ENCODE measurements around the gene NUDC.

The NUDC gene

DNA sequence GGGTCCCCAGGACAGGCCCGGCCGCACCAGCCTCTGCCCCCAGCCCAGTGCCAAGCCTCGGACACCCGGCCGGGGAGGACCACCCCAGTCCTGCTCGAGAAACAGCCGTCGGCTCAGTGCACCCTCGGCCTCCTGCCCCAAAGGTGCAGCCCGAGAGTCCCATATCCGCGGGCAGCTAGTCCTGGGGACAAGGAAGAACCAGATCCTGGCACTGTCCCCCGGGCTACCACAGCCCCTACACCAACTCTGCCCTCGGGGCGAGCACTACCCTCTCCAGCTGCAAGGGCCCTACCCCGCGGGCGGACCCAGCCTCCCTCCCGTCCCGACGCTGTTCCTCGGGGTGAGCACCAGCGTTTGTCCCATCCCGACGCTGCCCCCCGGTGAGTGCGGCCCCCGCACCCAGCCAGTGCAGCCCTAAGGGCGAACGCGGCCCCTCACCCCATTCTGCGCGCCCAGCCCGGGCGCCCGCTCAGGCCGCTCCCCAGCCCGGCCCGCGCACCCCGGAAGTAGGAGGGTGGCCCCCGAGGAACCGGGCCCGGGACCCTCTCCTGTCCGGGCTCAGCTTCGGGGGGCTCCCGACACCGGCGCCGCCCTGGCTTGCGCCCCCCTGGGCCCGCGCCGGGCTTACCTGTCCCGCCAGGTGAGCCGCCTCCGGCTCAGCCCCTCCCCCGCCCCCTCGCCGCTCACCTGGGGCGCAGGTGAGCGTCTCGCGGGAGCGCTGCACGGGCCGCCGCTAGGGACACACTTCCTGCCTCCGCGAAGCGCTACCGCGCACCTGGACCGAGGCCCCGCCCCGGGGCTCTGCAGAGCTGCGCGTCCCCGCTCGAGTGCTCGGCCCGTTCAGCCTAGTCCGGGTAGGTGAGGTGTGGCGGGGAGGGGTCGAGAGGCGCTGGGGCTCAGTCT is 38.4 kb downstream of the NUDC start, which contains the start of gene KDF1:
TSS of gene KDF1 (minus strand) at position 747 of the 903 bp plus-strand sequence. CDS start 8,088 bp downstream, outside the sequence.
- Histone ChIP-seq H4K20me1 (ENCODE audit: insufficient read depth) (no peaks in the 10 kb centered on the region), H3K27ac (no peak within 1 kb of the TSS), H3K4me1 (ENCODE audit: low read depth, poor library complexity, severe bottlenecking) (no peaks in the 10 kb centered on the region), H3K4me3 (IDR thresholded peaks at IDR 0.05; ENCODE audit: insufficient read depth, low read depth, low read length) (no peak within 1 kb of the TSS), H3K79me2 (ENCODE audit: insufficient read depth, low read depth) (no peaks in the 10 kb centered on the region), H3K36me3 (ENCODE audit: insufficient read depth) (no peaks in the 10 kb centered on the region), H3K4me2 (no peak within 1 kb of the TSS), H3K9ac (no peak within 1 kb of the TSS), H3K27me3 (ENCODE audit: insufficient read depth, low read depth) (no peaks in the 10 kb centered on the region; the same call in 1 of the 2 replicates), H2AFZ (ENCODE audit: low read depth) (no peak within 1 kb of the TSS)
- TF ChIP-seq, protein P1, sequence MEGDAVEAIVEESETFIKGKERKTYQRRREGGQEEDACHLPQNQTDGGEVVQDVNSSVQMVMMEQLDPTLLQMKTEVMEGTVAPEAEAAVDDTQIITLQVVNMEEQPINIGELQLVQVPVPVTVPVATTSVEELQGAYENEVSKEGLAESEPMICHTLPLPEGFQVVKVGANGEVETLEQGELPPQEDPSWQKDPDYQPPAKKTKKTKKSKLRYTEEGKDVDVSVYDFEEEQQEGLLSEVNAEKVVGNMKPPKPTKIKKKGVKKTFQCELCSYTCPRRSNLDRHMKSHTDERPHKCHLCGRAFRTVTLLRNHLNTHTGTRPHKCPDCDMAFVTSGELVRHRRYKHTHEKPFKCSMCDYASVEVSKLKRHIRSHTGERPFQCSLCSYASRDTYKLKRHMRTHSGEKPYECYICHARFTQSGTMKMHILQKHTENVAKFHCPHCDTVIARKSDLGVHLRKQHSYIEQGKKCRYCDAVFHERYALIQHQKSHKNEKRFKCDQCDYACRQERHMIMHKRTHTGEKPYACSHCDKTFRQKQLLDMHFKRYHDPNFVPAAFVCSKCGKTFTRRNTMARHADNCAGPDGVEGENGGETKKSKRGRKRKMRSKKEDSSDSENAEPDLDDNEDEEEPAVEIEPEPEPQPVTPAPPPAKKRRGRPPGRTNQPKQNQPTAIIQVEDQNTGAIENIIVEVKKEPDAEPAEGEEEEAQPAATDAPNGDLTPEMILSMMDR (conservative IDR thresholded peaks at IDR 0.05; ENCODE audit: low read depth, low read length) = no peak

DNA sequence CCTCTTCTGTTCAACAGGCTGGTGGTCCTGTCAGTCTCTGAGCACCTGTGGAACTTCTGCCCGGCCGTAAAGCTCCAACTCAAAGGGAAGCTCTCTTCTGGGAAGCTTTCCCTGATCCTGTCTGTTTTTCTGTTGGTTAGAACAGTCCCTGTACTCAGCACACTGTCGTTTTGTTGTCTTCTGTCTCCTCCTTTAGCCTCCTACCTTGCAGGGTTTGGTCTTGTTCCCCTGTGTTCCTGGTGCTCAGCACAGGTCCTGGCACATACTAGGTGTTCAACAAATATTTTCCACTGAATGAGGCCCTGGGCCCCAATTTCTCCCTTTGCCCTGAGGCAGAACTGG is 39.1 kb downstream of the NUDC start:
- Histone ChIP-seq H3K9ac (no peak overlapping the region), H3K27ac (no peak overlapping the region), H3K4me3 (IDR thresholded peaks at IDR 0.05; ENCODE audit: insufficient read depth, low read depth, low read length) (no peak overlapping the region), H2AFZ (ENCODE audit: low read depth) (no peak overlapping the region), H3K79me2 (ENCODE audit: insufficient read depth, low read depth) (no peaks in the 10 kb centered on the region), H3K36me3 (ENCODE audit: insufficient read depth) (no peaks in the 10 kb centered on the region), H4K20me1 (ENCODE audit: insufficient read depth) (no peaks in the 10 kb centered on the region), H3K4me1 (ENCODE audit: low read depth, poor library complexity, severe bottlenecking) (no peaks in the 10 kb centered on the region), H3K27me3 (ENCODE audit: insufficient read depth, low read depth) (no peaks in the 10 kb centered on the region; the same call in 1 of the 2 replicates), H3K4me2 (no peak overlapping the region)
- TF ChIP-seq, protein P1 (conservative IDR thresholded peaks at IDR 0.05; ENCODE audit: low read depth, low read length) = no peak

DNA sequence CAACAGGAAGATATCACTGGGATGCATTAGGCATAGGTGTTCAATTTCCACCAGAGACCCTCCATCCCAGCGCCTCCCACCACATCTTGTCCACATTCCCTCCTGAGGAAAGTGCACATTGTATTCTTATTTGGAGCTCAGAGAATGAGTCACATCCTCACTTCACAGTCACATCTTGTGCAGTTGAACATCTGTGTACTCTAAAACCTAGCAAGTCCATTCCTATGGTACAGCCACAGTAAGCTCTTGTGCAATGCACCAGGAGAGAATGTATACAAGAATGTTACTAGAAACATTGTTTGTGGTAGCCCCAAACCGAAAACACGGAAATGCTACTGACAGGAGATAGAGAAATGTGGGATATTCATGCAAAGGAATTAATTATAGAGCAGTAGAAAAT is 40.3 kb downstream of the NUDC start:
- Histone ChIP-seq H2AFZ (ENCODE audit: low read depth) (no peak overlapping the region), H3K4me3 (IDR thresholded peaks at IDR 0.05; ENCODE audit: insufficient read depth, low read depth, low read length) (no peak overlapping the region), H4K20me1 (ENCODE audit: insufficient read depth) (no peaks in the 10 kb centered on the region), H3K4me2 (no peak overlapping the region), H3K79me2 (ENCODE audit: insufficient read depth, low read depth) (no peaks in the 10 kb centered on the region), H3K27me3 (ENCODE audit: insufficient read depth, low read depth) (no peaks in the 10 kb centered on the region), H3K36me3 (ENCODE audit: insufficient read depth) (no peaks in the 10 kb centered on the region), H3K27ac (no peak overlapping the region), H3K4me1 (ENCODE audit: low read depth, poor library complexity, severe bottlenecking) (no peaks in the 10 kb centered on the region), H3K9ac (no peak overlapping the region)
- TF ChIP-seq, protein P1 (conservative IDR thresholded peaks at IDR 0.05; ENCODE audit: low read depth, low read length) = no peak

DNA sequence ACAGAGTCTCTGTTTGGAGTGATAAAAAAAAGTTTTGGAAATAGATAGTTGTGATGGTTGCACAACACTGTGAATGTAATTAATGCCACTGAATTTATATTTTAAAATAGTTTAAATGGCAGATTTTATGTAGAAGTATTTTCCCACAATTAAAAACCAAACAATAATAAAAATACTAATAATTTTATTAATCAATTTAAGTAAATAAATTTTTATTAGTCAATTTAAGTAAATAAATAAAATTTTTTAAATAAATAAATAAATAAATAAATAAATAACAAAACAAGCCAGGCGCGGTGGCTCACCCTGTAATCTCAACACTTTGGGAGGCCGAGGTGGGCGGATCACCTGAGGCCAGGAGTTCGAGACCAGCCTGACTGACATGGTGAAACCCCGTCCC is 43.7 kb downstream of the NUDC start:
- Histone ChIP-seq H2AFZ (ENCODE audit: low read depth) (no peak overlapping the region), H3K4me1 (ENCODE audit: low read depth, poor library complexity, severe bottlenecking) (no peaks in the 10 kb centered on the region), H3K36me3 (ENCODE audit: insufficient read depth) (no peaks in the 10 kb centered on the region), H3K79me2 (ENCODE audit: insufficient read depth, low read depth) (no peaks in the 10 kb centered on the region), H3K4me2 (no peak overlapping the region), H3K4me3 (IDR thresholded peaks at IDR 0.05; ENCODE audit: insufficient read depth, low read depth, low read length) (no peak overlapping the region), H4K20me1 (ENCODE audit: insufficient read depth) (no peaks in the 10 kb centered on the region), H3K9ac (no peak overlapping the region), H3K27me3 (ENCODE audit: insufficient read depth, low read depth) (no peaks in the 10 kb centered on the region; the same call in 1 of the 2 replicates), H3K27ac (no peak overlapping the region)
- TF ChIP-seq, protein P1 (conservative IDR thresholded peaks at IDR 0.05; ENCODE audit: low read depth, low read length) = no peak
